WTC11 (cell line): ENCODE data around the gene ISM1. TPM values are rescaled to one million over a fixed set of nuclear protein-coding genes. Genes with fewer than 3 reads are reported as not detected.

Source experiments
- ATAC-seq: fragments of 200-7000 bp; cut with Tn5 transposase; 2 replicates; pipeline ENCODE4 v1.10.0; 2021; ENCODE audit warnings: mild to moderate bottlenecking, moderate library complexity
- CTCF ChIA-PET: fragments of 300-600 bp; sonication (Branson Sonifier 250); formaldehyde crosslinking; loops from one replicate; lab custom pipeline; 2021; ENCODE audit warnings: antibody characterized with exemption; lab: Charles Lee
- POLR2A ChIA-PET: fragments of 350-600 bp; sonication (Branson Sonifier 250); formaldehyde crosslinking; loops from one replicate; lab custom pipeline; 2021; ENCODE audit warnings: antibody characterized with exemption; lab: Charles Lee
- DNase-seq: peaks from one replicate; pipeline ENCODE4 v3.0.0; 2021; ENCODE audit warnings: low spot score
- H3K27ac Mint-ChIP-seq: 2 replicates; pipeline ENCODE4 v1.8.0; 2021; ENCODE audit warnings: mixed read lengths
- H3K27me3 Mint-ChIP-seq: 2 replicates; pipeline ENCODE4 v1.8.0; 2021; ENCODE audit warnings: low read depth, mild to moderate bottlenecking, moderate library complexity, mixed read lengths
- H3K36me3 Mint-ChIP-seq: 2 replicates; pipeline ENCODE4 v1.8.0; 2021; ENCODE audit warnings: mixed read lengths
- H3K4me1 Mint-ChIP-seq: 2 replicates; pipeline ENCODE4 v1.8.0; 2022; ENCODE audit warnings: mixed read lengths
- H3K4me3 Mint-ChIP-seq: 2 replicates; pipeline ENCODE4 v1.8.0; 2021; ENCODE audit warnings: mild to moderate bottlenecking, moderate library complexity, mixed read lengths
- H3K9me3 Mint-ChIP-seq: 2 replicates; pipeline ENCODE4 v1.8.0; 2021; ENCODE audit warnings: mixed read lengths
- CREB1 ChIP-seq: sonication (generic); formaldehyde crosslinking; IDR thresholded peaks from 2 replicates; pipeline ENCODE4 v1.8.0; 2023; ENCODE audit warnings: mild to moderate bottlenecking, missing genetic modification reagents
- FOXP1 ChIP-seq: sonication (generic); formaldehyde crosslinking; IDR thresholded peaks from 2 replicates; pipeline ENCODE4 v1.8.0; 2022; ENCODE audit warnings: missing genetic modification reagents, mild to moderate bottlenecking, moderate library complexity, borderline replicate concordance
- GRHL2 ChIP-seq: fragments of 250-450 bp; sonication (Bioruptor Pico); IDR thresholded peaks from 2 replicates; pipeline ENCODE4 v1.8.0; 2022; ENCODE audit warnings: mild to moderate bottlenecking, moderate library complexity; ENCODE audit not compliant: insufficient replicate concordance, severe bottlenecking
- MXD4 ChIP-seq: fragments of 250-450 bp; sonication (Bioruptor Pico); IDR thresholded peaks from 2 replicates; pipeline ENCODE4 v1.8.0; 2021; ENCODE audit warnings: mild to moderate bottlenecking, moderate library complexity, borderline replicate concordance
- NFATC4 ChIP-seq: fragments of 250-450 bp; sonication (Bioruptor Pico); IDR thresholded peaks from 2 replicates; pipeline ENCODE4 v1.9.0; 2021; ENCODE audit warnings: mild to moderate bottlenecking
- RELA ChIP-seq: sonication (generic); formaldehyde crosslinking; IDR thresholded peaks from 2 replicates; pipeline ENCODE4 v1.8.1; 2022; ENCODE audit warnings: missing genetic modification reagents, mild to moderate bottlenecking, borderline replicate concordance
- RORB ChIP-seq: fragments of 250-450 bp; sonication (Bioruptor Pico); IDR thresholded peaks from 2 replicates; pipeline ENCODE4 v1.9.0; 2021; ENCODE audit warnings: mild to moderate bottlenecking
- ZNF416 ChIP-seq: fragments of 250-450 bp; sonication (Bioruptor Pico); IDR thresholded peaks from 2 replicates; pipeline ENCODE4 v1.9.0; 2021; ENCODE audit warnings: mild to moderate bottlenecking, inconsistent platforms
- total RNA-seq: library from RNA; stranded (reverse); gene quantifications from 3 replicates; pipeline ENCODE4 v1.2.3, GENCODE V29; 2021
- TF ChIP-seq, protein P1 (sequence below): fragments of 250-450 bp; sonication (Bioruptor Pico); IDR thresholded peaks from 2 replicates; pipeline ENCODE4 v1.9.0; 2021; ENCODE audit warnings: moderate library complexity, mild to moderate bottlenecking, inconsistent platforms, borderline replicate concordance
- TF ChIP-seq, protein P2 (sequence below): fragments of 200-600 bp; IDR thresholded peaks from 2 replicates; pipeline ENCODE4 v1.8.0; 2022; ENCODE audit warnings: antibody characterized with exemption
- TF ChIP-seq, protein P3 (sequence below): fragments of 250-450 bp; sonication (Bioruptor Pico); IDR thresholded peaks from 2 replicates; pipeline ENCODE4 v1.8.0; 2021; ENCODE audit warnings: mild to moderate bottlenecking
- TF ChIP-seq, protein P4 (sequence below): sonication (generic); formaldehyde crosslinking; IDR thresholded peaks from 2 replicates; pipeline ENCODE4 v1.8.0; 2022; ENCODE audit warnings: mild to moderate bottlenecking, missing genetic modification reagents
- TF ChIP-seq, protein P5 (sequence below): sonication (generic); formaldehyde crosslinking; IDR thresholded peaks from 2 replicates; pipeline ENCODE4 v1.8.1; 2023; ENCODE audit warnings: mild to moderate bottlenecking, missing genetic modification reagents
- TF ChIP-seq, protein P6 (sequence below): fragments of 250-450 bp; sonication (Bioruptor Pico); conservative IDR thresholded peaks from 2 replicates; pipeline ENCODE4 v1.9.0; 2021; ENCODE audit warnings: mild to moderate bottlenecking
- TF ChIP-seq, protein P7 (sequence below): sonication (generic); formaldehyde crosslinking; conservative IDR thresholded peaks from 2 replicates; pipeline ENCODE4 v1.8.1; 2022; ENCODE audit warnings: mild to moderate bottlenecking, missing genetic modification reagents
- TF ChIP-seq, protein P8 (sequence below): sonication (generic); formaldehyde crosslinking; IDR thresholded peaks from 2 replicates; pipeline ENCODE4 v1.8.1; 2022; ENCODE audit warnings: missing genetic modification reagents, borderline replicate concordance

ISM1 gene
- total RNA-seq, 1 experiment from 2014 or later, result 0.52 TPM

DNA sequence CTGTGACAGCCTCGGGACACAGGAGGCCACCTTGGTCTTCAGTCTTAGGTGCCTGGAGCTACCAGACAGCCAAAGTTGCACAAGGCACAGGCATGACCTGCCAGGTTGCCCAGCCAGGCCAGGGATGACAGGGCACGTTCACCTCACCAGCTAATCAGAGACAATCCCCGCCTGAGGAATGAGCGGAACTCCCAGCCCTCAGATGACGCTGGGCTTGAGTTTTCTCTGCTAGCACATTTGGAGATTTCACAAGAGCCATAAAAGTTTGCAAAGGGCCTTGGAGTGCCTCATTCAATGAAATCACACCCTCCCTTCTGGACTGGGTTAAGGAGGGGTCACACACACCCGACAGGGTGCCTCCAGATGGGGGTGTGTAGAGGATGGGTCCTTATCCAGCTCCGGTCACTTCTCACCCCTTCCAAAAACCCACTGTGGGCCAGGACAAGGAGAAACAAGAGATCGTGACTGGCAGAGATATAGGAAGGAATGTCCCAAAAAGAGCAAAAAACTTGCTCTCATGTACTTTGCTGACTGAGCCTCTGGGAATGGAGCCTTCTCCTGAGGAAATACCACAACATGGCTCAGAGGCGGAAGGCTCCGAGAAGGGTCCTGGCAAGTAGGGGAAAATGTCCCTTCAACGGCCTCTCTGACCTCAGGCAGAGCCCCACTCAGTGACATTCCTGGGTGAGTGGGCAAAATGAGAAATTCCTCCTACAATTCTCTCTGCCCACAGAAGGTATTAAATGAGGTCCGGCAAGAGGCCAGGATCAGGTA is 121.6 kb downstream of the ISM1 start:
- Mint-ChIP-seq H3K4me3 (no peak overlapping the region), H3K27me3 (no peaks in the 10 kb centered on the region), H3K4me1 (peaks cover 29% of the 10 kb centered on the region), H3K36me3 (no peaks in the 10 kb centered on the region; the same call in 1 of the 2 replicates), H3K9me3 (no peaks in the 10 kb centered on the region; the same call in 1 of the 2 replicates), H3K27ac (peak overlapping the region; percentile 12; the same call in 1 of the 2 replicates)
- ChIA-PET CTCF (interaction anchor here (2.5 kb wide), 1 partner anchor 18 kb away, joined by 13 read pairs; no protein-coding TSS in a partner anchor), POLR2A (no interaction called here)
- ATAC-seq, result no peak
- TF ChIP-seq, protein P1, sequence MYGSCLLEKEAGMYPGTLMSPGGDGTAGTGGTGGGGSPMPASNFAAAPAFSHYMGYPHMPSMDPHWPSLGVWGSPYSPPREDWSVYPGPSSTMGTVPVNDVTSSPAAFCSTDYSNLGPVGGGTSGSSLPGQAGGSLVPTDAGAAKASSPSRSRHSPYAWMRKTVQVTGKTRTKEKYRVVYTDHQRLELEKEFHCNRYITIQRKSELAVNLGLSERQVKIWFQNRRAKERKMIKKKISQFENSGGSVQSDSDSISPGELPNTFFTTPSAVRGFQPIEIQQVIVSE, result no peak
- TF ChIP-seq, protein P2, sequence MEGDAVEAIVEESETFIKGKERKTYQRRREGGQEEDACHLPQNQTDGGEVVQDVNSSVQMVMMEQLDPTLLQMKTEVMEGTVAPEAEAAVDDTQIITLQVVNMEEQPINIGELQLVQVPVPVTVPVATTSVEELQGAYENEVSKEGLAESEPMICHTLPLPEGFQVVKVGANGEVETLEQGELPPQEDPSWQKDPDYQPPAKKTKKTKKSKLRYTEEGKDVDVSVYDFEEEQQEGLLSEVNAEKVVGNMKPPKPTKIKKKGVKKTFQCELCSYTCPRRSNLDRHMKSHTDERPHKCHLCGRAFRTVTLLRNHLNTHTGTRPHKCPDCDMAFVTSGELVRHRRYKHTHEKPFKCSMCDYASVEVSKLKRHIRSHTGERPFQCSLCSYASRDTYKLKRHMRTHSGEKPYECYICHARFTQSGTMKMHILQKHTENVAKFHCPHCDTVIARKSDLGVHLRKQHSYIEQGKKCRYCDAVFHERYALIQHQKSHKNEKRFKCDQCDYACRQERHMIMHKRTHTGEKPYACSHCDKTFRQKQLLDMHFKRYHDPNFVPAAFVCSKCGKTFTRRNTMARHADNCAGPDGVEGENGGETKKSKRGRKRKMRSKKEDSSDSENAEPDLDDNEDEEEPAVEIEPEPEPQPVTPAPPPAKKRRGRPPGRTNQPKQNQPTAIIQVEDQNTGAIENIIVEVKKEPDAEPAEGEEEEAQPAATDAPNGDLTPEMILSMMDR, result no peak
- TF ChIP-seq GRHL2 (CRISPR knock-in tag) (no peak), MXD4 (CRISPR knock-in tag) (no peak), FOXP1 (CRISPR knock-in tag) (no peak)
- TF ChIP-seq, protein P3, sequence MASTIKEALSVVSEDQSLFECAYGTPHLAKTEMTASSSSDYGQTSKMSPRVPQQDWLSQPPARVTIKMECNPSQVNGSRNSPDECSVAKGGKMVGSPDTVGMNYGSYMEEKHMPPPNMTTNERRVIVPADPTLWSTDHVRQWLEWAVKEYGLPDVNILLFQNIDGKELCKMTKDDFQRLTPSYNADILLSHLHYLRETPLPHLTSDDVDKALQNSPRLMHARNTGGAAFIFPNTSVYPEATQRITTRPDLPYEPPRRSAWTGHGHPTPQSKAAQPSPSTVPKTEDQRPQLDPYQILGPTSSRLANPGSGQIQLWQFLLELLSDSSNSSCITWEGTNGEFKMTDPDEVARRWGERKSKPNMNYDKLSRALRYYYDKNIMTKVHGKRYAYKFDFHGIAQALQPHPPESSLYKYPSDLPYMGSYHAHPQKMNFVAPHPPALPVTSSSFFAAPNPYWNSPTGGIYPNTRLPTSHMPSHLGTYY (CRISPR knock-in tag), result no peak
- no peak for DNase-seq

DNA sequence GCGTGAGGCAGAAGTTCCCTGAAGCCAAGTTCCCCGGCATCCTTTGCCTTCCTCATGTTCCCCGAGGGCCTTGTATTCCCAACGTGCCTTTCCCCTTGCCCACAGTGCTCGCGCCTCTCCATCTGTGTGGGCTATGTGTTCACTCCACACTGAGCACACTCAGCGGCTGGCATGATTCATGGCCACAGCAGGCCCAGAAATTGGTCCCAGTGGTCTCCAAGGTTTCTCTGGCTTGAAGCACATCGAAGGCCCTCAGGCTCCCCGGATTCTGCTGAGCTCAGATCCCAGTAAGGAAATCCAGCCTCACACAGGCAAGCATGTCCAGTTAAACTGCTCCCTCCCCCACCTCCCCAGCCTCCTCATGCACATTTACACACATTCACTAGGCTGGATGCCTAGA is 123.6 kb downstream of the ISM1 start:
- TF ChIP-seq, protein P4, sequence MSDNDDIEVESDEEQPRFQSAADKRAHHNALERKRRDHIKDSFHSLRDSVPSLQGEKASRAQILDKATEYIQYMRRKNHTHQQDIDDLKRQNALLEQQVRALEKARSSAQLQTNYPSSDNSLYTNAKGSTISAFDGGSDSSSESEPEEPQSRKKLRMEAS (CRISPR knock-in tag), result no peak
- TF ChIP-seq FOXP1 (CRISPR knock-in tag), result no peak
- TF ChIP-seq, protein P5, sequence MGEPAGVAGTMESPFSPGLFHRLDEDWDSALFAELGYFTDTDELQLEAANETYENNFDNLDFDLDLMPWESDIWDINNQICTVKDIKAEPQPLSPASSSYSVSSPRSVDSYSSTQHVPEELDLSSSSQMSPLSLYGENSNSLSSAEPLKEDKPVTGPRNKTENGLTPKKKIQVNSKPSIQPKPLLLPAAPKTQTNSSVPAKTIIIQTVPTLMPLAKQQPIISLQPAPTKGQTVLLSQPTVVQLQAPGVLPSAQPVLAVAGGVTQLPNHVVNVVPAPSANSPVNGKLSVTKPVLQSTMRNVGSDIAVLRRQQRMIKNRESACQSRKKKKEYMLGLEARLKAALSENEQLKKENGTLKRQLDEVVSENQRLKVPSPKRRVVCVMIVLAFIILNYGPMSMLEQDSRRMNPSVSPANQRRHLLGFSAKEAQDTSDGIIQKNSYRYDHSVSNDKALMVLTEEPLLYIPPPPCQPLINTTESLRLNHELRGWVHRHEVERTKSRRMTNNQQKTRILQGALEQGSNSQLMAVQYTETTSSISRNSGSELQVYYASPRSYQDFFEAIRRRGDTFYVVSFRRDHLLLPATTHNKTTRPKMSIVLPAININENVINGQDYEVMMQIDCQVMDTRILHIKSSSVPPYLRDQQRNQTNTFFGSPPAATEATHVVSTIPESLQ (CRISPR knock-in tag), result no peak
- TF ChIP-seq, protein P6, sequence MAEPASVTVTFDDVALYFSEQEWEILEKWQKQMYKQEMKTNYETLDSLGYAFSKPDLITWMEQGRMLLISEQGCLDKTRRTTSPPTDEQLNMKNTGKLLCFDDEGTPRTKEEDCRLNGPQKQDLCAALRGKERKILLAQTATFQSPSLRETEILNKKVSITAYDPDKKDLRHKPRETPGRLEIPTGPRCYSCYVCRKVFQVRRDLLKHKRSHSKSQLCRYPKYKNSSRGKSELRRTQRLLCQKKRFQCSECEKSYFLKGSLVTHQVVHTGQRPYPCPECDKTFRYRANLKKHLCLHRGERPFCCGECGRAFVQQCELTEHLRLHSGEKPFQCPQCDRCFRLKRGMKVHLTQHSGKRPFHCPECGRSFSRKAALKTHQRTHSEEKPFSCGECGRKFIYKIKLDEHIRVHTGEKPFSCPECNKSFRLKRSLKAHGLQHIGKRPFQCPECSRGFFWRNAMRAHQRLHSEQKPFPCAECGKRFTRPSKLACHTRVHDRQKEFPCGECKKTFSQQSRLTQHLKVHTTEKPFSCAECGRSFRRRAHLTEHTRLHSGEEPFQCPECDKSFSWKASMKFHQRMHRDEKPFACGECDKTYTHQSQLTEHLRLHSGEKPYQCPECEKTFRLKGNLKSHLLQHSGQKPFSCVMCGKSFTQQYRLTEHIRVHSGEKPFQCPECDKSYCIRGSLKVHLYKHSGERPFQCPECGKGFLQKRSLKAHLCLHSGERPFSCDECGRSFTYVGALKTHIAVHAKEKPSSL (CRISPR knock-in tag), result no peak
- no peak for TF ChIP-seq ZNF416 (CRISPR knock-in tag)
- no peak for TF ChIP-seq NFATC4
- TF ChIP-seq RORB (CRISPR knock-in tag), result no peak
- TF ChIP-seq, protein P7, sequence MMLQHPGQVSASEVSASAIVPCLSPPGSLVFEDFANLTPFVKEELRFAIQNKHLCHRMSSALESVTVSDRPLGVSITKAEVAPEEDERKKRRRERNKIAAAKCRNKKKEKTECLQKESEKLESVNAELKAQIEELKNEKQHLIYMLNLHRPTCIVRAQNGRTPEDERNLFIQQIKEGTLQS (CRISPR knock-in tag), result no peak
- TF ChIP-seq, protein P8, sequence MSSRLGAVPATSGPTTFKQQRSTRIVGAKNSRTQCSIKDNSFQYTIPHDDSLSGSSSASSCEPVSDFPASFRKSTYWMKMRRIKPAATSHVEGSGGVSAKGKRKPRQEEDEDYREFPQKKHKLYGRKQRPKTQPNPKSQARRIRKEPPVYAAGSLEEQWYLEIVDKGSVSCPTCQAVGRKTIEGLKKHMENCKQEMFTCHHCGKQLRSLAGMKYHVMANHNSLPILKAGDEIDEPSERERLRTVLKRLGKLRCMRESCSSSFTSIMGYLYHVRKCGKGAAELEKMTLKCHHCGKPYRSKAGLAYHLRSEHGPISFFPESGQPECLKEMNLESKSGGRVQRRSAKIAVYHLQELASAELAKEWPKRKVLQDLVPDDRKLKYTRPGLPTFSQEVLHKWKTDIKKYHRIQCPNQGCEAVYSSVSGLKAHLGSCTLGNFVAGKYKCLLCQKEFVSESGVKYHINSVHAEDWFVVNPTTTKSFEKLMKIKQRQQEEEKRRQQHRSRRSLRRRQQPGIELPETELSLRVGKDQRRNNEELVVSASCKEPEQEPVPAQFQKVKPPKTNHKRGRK (CRISPR knock-in tag), result no peak
- TF ChIP-seq RELA, result no peak
- no peak for TF ChIP-seq CREB1 (CRISPR knock-in tag)
- Mint-ChIP-seq H3K36me3 (no peaks in the 10 kb centered on the region; the same call in 1 of the 2 replicates), H3K27me3 (no peaks in the 10 kb centered on the region), H3K9me3 (no peaks in the 10 kb centered on the region), H3K4me3 (no peak overlapping the region), H3K4me1 (peaks cover 29% of the 10 kb centered on the region), H3K27ac (no peak overlapping the region)
- DNase-seq (no peak), ATAC-seq (no peak)
- ChIA-PET CTCF (interaction anchor here (1.0 kb wide), 1 partner anchor 20 kb away, joined by 3 read pairs; no protein-coding TSS in a partner anchor), POLR2A (no interaction called here)
